Stomach smooth muscle (tissue), 2 donors: ENCODE data around the gene GNA12.
"Not testable (repeated sequence)": the region's sequence is repeated elsewhere in the genome, so short reads cannot be mapped to it uniquely, and the experiment has no call there.

Source experiments
- H3K27ac ChIP-seq: one replicate; pipeline ENCODE4 v1.7.0; 2013; ENCODE audit warnings: mild to moderate bottlenecking, low read length, inconsistent platforms
- H3K27me3 ChIP-seq, 2 donors: one replicate each; pipeline ENCODE4 v1.7.0; 2013; ENCODE audit warnings: low read length in 2 of 2; ENCODE audit not compliant: insufficient read depth in 2 of 2, control insufficient read depth in 1 of 2
- H3K36me3 ChIP-seq, 2 donors: one replicate each; pipeline ENCODE4 v1.7.0; 2013; ENCODE audit warnings: low read length in 2 of 2; ENCODE audit not compliant: control insufficient read depth in 2 of 2, insufficient read depth in 2 of 2
- H3K4me1 ChIP-seq: one replicate; pipeline ENCODE4 v1.7.0; 2013; ENCODE audit warnings: low read length; ENCODE audit not compliant: control insufficient read depth, insufficient read depth
- H3K4me3 ChIP-seq, 2 donors: one replicate each; pipeline ENCODE4 v1.7.0; 2013; ENCODE audit warnings: low read length in 2 of 2
- H3K9ac ChIP-seq, 2 donors: one replicate each; pipeline ENCODE4 v1.7.0; 2013; ENCODE audit warnings: low read length in 2 of 2, mild to moderate bottlenecking in 1 of 2
- H3K9me3 ChIP-seq, 2 donors: one replicate each; pipeline ENCODE4 v1.7.0; 2013; ENCODE audit warnings: low read length in 2 of 2; ENCODE audit not compliant: control insufficient read depth in 2 of 2
- donor health status: healthy.
- donor health status: Pancreatic carcinoma.

GNA12 gene

GRCh38 chr7:2724453-2725177 lies 119.5 kb downstream of the GNA12 start:
- Histone ChIP-seq H3K27ac (no peak overlapping the region), H3K4me1 (peaks cover 13% of the 10 kb centered on the region), H3K27me3 (no peaks in the 10 kb centered on the region), H3K4me3 (no peak overlapping the region), H3K36me3 (peaks cover 9 to 19% of the 10 kb centered on the region in 2 donors), H3K9me3 (no peaks in the 10 kb centered on the region), H3K9ac (no peak overlapping the region)

- H3K4me3 ChIP-seq, H3K9ac ChIP-seq, H3K27me3 ChIP-seq, H3K4me1 ChIP-seq, H3K27ac ChIP-seq, H3K9me3 ChIP-seq: not testable (repeated sequence)
- peaks cover 9 to 19% of the 10 kb centered on the region in 2 donors for H3K36me3 ChIP-seq
Measured at GRCh38 chr7:2724036-2724435, 120.1 kb downstream of the GNA12 start.

GRCh38 chr7:2723138-2723850 lies 120.8 kb downstream of the GNA12 start:
- peaks cover 9 to 19% of the 10 kb centered on the region in 2 donors for H3K36me3 ChIP-seq
- H3K9me3 ChIP-seq, result no peaks in the 10 kb centered on the region
- no peak overlapping the region for H3K4me3 ChIP-seq
- no peak overlapping the region for H3K9ac ChIP-seq
- H3K4me1 ChIP-seq, result peaks cover 2% of the 10 kb centered on the region
- no peak overlapping the region for H3K27ac ChIP-seq
- H3K27me3 ChIP-seq, result no peaks in the 10 kb centered on the region

- no peak overlapping the region for H3K27ac ChIP-seq
- H3K36me3 ChIP-seq, result peaks cover 9 to 19% of the 10 kb centered on the region in 2 donors
Measured at GRCh38 chr7:2722591-2722990, 121.5 kb downstream of the GNA12 start.

GRCh38 chr7:2721842-2722241 lies 122.3 kb downstream of the GNA12 start:
- Histone ChIP-seq H3K27ac (no peak overlapping the region), H3K4me3 (no peak overlapping the region), H3K9ac (no peak overlapping the region), H3K9me3 (no peaks in the 10 kb centered on the region), H3K27me3 (no peaks in the 10 kb centered on the region), H3K4me1 (peaks cover 16% of the 10 kb centered on the region), H3K36me3 (peaks cover 9 to 19% of the 10 kb centered on the region in 2 donors)

More at GRCh38 chr7:2722591-2722990, 121.5 kb downstream of the GNA12 start:
- Histone ChIP-seq H3K27me3 (no peaks in the 10 kb centered on the region), H3K4me3 (no peak overlapping the region), H3K4me1 (peaks cover 9% of the 10 kb centered on the region), H3K9me3 (no peaks in the 10 kb centered on the region), H3K9ac (no peak overlapping the region)

- H3K4me3 ChIP-seq, result no peak overlapping the region
- no peak overlapping the region for H3K9ac ChIP-seq
- no peaks in the 10 kb centered on the region for H3K9me3 ChIP-seq
- H3K4me1 ChIP-seq, result peaks cover 23% of the 10 kb centered on the region
- H3K27me3 ChIP-seq, result no peaks in the 10 kb centered on the region
- no peak overlapping the region for H3K27ac ChIP-seq
- H3K36me3 ChIP-seq, result peaks cover 7 to 15% of the 10 kb centered on the region in 2 donors
Measured at GRCh38 chr7:2720024-2720423, 124.1 kb downstream of the GNA12 start.

GRCh38 chr7:2719007-2719406 lies 125.1 kb downstream of the GNA12 start:
- Histone ChIP-seq H3K9ac (no peak overlapping the region), H3K27me3 (no peaks in the 10 kb centered on the region), H3K4me3 (no peak overlapping the region), H3K27ac (no peak overlapping the region), H3K4me1 (peaks cover 23% of the 10 kb centered on the region), H3K36me3 (peaks cover 4 to 15% of the 10 kb centered on the region in 2 donors), H3K9me3 (no peaks in the 10 kb centered on the region)

- H3K4me1 ChIP-seq, result peaks cover 23% of the 10 kb centered on the region
- H3K36me3 ChIP-seq, result peaks cover 4 to 14% of the 10 kb centered on the region in 2 donors
Measured at GRCh38 chr7:2718296-2718965, 125.7 kb downstream of the GNA12 start.

GRCh38 chr7:2717293-2718261 lies 126.5 kb downstream of the GNA12 start:
- peak overlapping the region; percentile 20 to 52 for H3K4me3 ChIP-seq
- peak overlapping the region; percentile 42 to 43 for H3K9ac ChIP-seq
- peak overlapping the region; percentile 69 for H3K27ac ChIP-seq
- H3K36me3 ChIP-seq, result peaks cover 4 to 8% of the 10 kb centered on the region in 2 donors
- H3K27me3 ChIP-seq, result no peaks in the 10 kb centered on the region
- H3K9me3 ChIP-seq, result no peaks in the 10 kb centered on the region
- H3K4me1 ChIP-seq, result peaks cover 26% of the 10 kb centered on the region

More at GRCh38 chr7:2718296-2718965, 125.7 kb downstream of the GNA12 start:
- Histone ChIP-seq H3K27ac (peak overlapping the region; percentile 69), H3K9me3 (no peaks in the 10 kb centered on the region), H3K4me3 (peak overlapping the region in 1 of 2 donors; percentile 52), H3K9ac (no peak overlapping the region), H3K27me3 (no peaks in the 10 kb centered on the region)

- Histone ChIP-seq H3K9me3 (no peaks in the 10 kb centered on the region), H3K9ac (no peak overlapping the region), H3K4me1 (peaks cover 28% of the 10 kb centered on the region), H3K27ac (peak overlapping the region; percentile 69), H3K36me3 (peaks cover 4 to 8% of the 10 kb centered on the region in 2 donors), H3K27me3 (no peaks in the 10 kb centered on the region), H3K4me3 (peak overlapping the region in 1 of 2 donors; percentile 52)
Measured at GRCh38 chr7:2716906-2717292, 127.2 kb downstream of the GNA12 start.
